ENCODE data around the gene CATSPERZ.
"Not testable (repeated sequence)": the region's sequence is repeated elsewhere in the genome, so short reads cannot be mapped to it uniquely, and the experiment has no call there.

CATSPERZ gene

GRCh38 chr11:64321026-64321425 is 20.9 kb downstream of the CATSPERZ start:
- no peak for DNase-seq

GRCh38 chr11:64321533-64321932 is 21.4 kb downstream of the CATSPERZ start:
- DNase-seq, result no peak

GRCh38 chr11:64322925-64323260 is 22.7 kb downstream of the CATSPERZ start:
- no peak for DNase-seq

- DNase-seq, result no peak
Measured at GRCh38 chr11:64323373-64323772, 23.2 kb downstream of the CATSPERZ start.

- DNase-seq, result not testable (repeated sequence)
Measured at GRCh38 chr11:64323984-64324383, 23.8 kb downstream of the CATSPERZ start.

- DNase-seq, result no peak
Measured at GRCh38 chr11:64324692-64325469, 24.7 kb downstream of the CATSPERZ start.

GRCh38 chr11:64327375-64327774 is 27.2 kb downstream of the CATSPERZ start:
- no peak for DNase-seq

- no peak for DNase-seq
Measured at GRCh38 chr11:64327993-64328392, 27.8 kb downstream of the CATSPERZ start.

GRCh38 chr11:64330888-64331287 is 30.7 kb downstream of the CATSPERZ start:
- no peak for DNase-seq

- peak; percentile 95 for DNase-seq
Measured at GRCh38 chr11:64331569-64332371, 31.6 kb downstream of the CATSPERZ start.

GRCh38 chr11:64333556-64333955 is 33.4 kb downstream of the CATSPERZ start:
- no peak for DNase-seq

- DNase-seq, result peak; percentile 87
Measured at GRCh38 chr11:64334764-64335735, 34.9 kb downstream of the CATSPERZ start.

- no peak for DNase-seq
Measured at GRCh38 chr11:64337538-64338249, 37.5 kb downstream of the CATSPERZ start.

GRCh38 chr11:64338716-64339115 is 38.6 kb downstream of the CATSPERZ start:
- peak; percentile 21 for DNase-seq

GRCh38 chr11:64339286-64339685 is 39.1 kb downstream of the CATSPERZ start:
- DNase-seq, result peak; percentile 64

GRCh38 chr11:64339754-64340408 is 39.7 kb downstream of the CATSPERZ start, which contains the start of gene CCDC88B:
Gene CCDC88B, plus strand, starts transcription at chr11:64340204. Its CDS starts 63 bp downstream, at chr11:64340267.
- DNase-seq, result peak; percentile 62

GRCh38 chr11:64340671-64341335 is 40.6 kb downstream of the CATSPERZ start:
- no peak for DNase-seq

- no peak for DNase-seq
Measured at GRCh38 chr11:64341429-64341828, 41.3 kb downstream of the CATSPERZ start.

GRCh38 chr11:64341851-64342791 is 42.0 kb downstream of the CATSPERZ start:
- DNase-seq, result peak; percentile 89
